Adipocyte (in vitro differentiated cells): ENCODE data around the gene CATSPERE.
"Not testable (repeated sequence)": the region's sequence is repeated elsewhere in the genome, so short reads cannot be mapped to it uniquely, and the experiment has no call there.

Experiments
- DNase-seq: peaks from one replicate; pipeline ENCODE4 v3.0.0-alpha.2; 2015; ENCODE audit warnings: low read depth
- H3K27me3 ChIP-seq: replicated peaks from 2 replicates; pipeline ENCODE4 v1.7.0; 2013; ENCODE audit warnings: mild to moderate bottlenecking, low read length, moderate library complexity; ENCODE audit not compliant: control insufficient read depth, insufficient read depth
- H3K36me3 ChIP-seq: 2 replicates; pipeline ENCODE4 v1.7.0; 2013; ENCODE audit warnings: low read length, mild to moderate bottlenecking, moderate library complexity; ENCODE audit not compliant: control insufficient read depth, insufficient read depth, severe bottlenecking
- H3K4me1 ChIP-seq: 2 replicates; pipeline ENCODE4 v1.7.0; 2013; ENCODE audit warnings: mild to moderate bottlenecking, low read length, moderate library complexity; ENCODE audit not compliant: control insufficient read depth, insufficient read depth
- H3K4me3 ChIP-seq: 2 replicates; pipeline ENCODE4 v1.7.0; 2013; ENCODE audit warnings: mild to moderate bottlenecking, low read length, moderate library complexity
- H3K9ac ChIP-seq: 2 replicates; pipeline ENCODE4 v1.7.0; 2013; ENCODE audit warnings: mild to moderate bottlenecking, low read length, moderate library complexity
- H3K9me3 ChIP-seq: 2 replicates; pipeline ENCODE4 v1.7.0; 2013; ENCODE audit warnings: mild to moderate bottlenecking, low read length, moderate library complexity; ENCODE audit not compliant: control insufficient read depth

Gene CATSPERE

DNA sequence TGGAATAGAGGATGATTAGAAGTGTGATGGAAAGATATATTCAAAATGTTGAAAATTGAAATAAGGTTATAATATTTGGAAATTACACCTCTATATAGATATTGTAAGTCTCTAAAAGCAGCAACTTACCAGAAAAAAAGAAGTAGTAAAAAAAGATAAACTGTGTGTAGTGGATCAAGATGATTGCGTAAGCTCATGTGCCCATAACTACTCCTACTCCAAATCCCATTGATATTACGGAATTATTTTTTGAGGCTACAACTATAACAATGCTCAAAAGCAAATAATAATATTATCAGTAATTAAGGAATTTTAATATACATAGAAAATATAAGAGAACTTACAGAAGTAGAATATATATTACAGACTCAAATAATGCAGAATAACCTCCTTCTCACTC lies 33.6 kb downstream of the CATSPERE start:
- DNase-seq: no peak
- no peaks in the 10 kb centered on the region for H3K4me1 ChIP-seq
- H3K36me3 ChIP-seq: no peaks in the 10 kb centered on the region
- H3K9ac ChIP-seq: no peak overlapping the region
- no peaks in the 10 kb centered on the region for H3K9me3 ChIP-seq
- no peaks in the 10 kb centered on the region for H3K27me3 ChIP-seq
- no peak overlapping the region for H3K4me3 ChIP-seq

DNA sequence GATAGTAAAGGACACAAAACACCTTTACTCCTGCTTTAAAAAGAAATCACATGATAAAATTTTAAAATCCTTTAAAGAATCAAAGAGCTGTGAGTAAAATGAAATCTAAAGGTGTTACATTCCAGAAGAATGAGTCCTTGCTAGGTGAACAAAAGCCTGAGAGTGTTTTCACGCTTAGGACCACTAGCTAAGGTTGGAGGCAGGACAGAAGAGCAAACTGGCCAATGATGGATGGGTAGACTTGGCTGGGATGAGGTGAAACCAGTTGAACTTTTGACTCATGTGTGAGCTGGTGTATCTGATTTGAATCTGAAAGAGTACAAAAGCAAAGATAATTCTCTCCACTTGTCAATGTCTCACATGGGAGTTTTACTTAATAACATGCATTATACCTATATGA lies 35.1 kb downstream of the CATSPERE start:
- no peak overlapping the region for H3K9ac ChIP-seq
- H3K9me3 ChIP-seq: no peaks in the 10 kb centered on the region
- no peaks in the 10 kb centered on the region for H3K36me3 ChIP-seq
- H3K4me3 ChIP-seq: no peak overlapping the region
- no peaks in the 10 kb centered on the region for H3K4me1 ChIP-seq
- no peak for DNase-seq
- H3K27me3 ChIP-seq: no peaks in the 10 kb centered on the region

DNA sequence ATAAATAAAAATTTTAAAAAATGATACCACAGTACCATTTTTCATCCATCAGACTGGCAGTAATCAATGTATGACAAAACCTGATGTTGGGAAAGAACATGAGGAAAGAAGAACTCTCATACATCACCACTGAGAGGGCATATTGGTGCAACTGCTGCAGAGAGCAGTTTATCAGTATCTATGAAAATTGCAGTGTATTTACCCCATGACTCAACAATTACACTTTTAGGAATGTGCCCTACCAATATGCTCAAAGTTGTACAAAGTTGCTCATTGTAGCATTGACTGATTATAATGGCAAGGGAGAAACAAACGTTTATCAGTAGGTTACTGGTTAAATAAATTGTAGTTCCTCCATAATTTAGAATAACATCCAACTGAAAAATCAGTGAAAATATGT lies 36.7 kb downstream of the CATSPERE start:
- no peaks in the 10 kb centered on the region for H3K36me3 ChIP-seq
- no peak overlapping the region for H3K9ac ChIP-seq
- no peak for DNase-seq
- no peaks in the 10 kb centered on the region for H3K4me1 ChIP-seq
- H3K27me3 ChIP-seq: no peaks in the 10 kb centered on the region
- H3K9me3 ChIP-seq: no peaks in the 10 kb centered on the region
- no peak overlapping the region for H3K4me3 ChIP-seq

DNA sequence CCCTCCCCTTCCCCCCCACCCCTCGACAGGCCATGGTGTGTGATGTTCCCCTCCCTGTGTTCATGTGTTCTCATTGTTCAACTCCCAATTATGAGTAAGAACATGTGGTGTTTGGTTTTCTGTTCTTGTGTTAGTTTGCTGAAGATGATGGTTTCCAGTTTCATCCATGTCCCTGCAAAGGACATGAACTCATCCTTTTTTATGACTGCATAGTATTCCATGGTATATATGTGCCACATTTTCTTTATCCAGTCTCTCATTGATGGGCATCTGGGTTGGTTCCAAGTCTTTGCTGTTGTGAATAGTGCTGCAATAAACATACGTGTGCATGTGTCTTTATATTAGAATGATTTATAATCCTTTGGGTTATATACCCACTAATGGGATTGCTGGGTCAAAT lies 38.4 kb downstream of the CATSPERE start:
- not testable (repeated sequence) for H3K27me3 ChIP-seq, H3K9ac ChIP-seq, H3K36me3 ChIP-seq, H3K4me3 ChIP-seq, H3K9me3 ChIP-seq, DNase-seq, H3K4me1 ChIP-seq

DNA sequence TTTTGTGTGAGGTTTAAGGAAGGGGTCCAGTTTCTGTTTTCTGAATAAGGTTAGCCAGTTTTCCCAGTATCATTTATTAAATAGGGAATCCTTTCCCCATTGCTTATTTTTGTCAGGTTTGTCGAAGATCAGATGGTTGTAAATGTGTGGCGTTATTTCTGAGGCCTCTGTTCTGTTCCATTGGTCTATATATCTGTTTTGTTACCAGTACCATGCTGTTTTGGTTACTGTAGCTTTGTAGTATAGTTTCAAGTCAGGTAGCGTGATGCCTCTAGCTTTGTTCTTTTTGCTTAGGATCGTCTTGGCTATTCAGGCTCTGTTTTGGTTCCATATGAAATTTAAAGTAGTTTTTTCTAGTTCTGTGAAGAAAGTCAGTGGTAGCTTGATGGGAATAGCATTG lies 39.4 kb downstream of the CATSPERE start:
- not testable (repeated sequence) for H3K9me3 ChIP-seq, H3K4me1 ChIP-seq, H3K9ac ChIP-seq, H3K27me3 ChIP-seq, H3K36me3 ChIP-seq, DNase-seq, H3K4me3 ChIP-seq

DNA sequence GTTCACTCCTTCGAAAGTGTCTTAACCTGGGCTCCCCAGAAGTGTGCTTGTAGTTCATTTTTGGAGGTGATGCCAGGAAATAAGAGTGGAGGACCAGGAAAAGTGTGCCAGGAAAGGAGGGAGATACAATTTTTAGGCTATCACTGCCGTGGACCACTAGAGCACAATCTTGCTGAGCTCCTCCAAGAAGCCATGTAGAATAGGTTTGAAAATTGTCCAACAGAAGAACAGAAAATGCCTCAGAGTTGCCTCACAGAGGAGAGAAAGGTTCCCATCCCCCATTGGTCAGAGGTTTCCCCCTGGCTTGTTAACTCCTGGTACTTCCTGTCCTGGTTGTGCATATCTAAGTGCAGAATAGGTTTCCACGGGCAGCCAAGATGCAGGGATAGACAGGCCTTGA lies 41.6 kb downstream of the CATSPERE start:
- Histone ChIP-seq H3K4me3 (no peak overlapping the region), H3K9me3 (peaks cover 4% of the 10 kb centered on the region), H3K9ac (no peak overlapping the region), H3K36me3 (peaks cover 9% of the 10 kb centered on the region), H3K27me3 (no peaks in the 10 kb centered on the region), H3K4me1 (no peaks in the 10 kb centered on the region)
- DNase-seq: no peak

DNA sequence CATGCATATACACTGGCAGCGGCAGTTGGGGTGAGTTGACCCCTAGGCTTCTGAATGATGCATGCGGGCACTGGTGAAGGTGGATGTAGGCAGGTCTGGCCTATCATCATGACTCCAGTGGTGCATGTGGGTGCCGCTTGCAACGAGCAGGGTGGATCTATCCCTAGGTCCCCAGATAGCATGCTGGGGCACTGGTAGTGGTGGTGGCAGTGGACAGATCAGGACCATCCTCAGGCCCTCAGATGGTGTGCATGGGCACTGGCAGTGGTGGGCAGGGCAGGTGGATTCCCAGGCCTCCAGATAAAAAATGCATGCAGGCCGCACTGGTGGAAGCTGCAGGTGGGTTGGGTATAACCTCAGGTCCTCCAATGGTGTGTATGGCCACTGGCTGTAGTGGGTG lies 52.4 kb downstream of the CATSPERE start:
- no peaks in the 10 kb centered on the region for H3K9me3 ChIP-seq
- no peak for DNase-seq
- H3K27me3 ChIP-seq: no peaks in the 10 kb centered on the region
- no peaks in the 10 kb centered on the region for H3K36me3 ChIP-seq
- no peak overlapping the region for H3K4me3 ChIP-seq
- peaks cover 2% of the 10 kb centered on the region for H3K4me1 ChIP-seq
- H3K9ac ChIP-seq: no peak overlapping the region

DNA sequence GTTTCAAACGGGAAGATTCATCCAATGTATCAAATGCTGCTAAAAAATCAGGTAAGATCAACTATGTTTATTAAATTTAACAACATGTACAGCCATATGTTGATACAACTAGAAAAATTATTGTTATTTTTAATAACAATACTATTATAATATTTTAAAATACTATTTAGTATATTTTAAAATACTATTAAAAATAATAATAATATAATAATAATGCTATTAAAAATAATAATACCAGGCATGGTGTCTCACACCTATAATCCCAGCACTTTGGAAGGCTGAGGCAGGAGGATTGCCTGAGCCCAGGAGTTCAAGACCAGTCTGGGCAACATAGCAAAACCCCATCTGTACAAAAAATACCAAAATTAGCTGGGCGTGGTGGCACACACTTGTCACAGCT lies 54.6 kb downstream of the CATSPERE start:
- Histone ChIP-seq H3K9me3 (no peaks in the 10 kb centered on the region), H3K36me3 (peaks cover 7% of the 10 kb centered on the region), H3K4me1 (peaks cover 2% of the 10 kb centered on the region), H3K4me3 (no peak overlapping the region), H3K9ac (no peak overlapping the region), H3K27me3 (no peaks in the 10 kb centered on the region)
- DNase-seq: no peak

DNA sequence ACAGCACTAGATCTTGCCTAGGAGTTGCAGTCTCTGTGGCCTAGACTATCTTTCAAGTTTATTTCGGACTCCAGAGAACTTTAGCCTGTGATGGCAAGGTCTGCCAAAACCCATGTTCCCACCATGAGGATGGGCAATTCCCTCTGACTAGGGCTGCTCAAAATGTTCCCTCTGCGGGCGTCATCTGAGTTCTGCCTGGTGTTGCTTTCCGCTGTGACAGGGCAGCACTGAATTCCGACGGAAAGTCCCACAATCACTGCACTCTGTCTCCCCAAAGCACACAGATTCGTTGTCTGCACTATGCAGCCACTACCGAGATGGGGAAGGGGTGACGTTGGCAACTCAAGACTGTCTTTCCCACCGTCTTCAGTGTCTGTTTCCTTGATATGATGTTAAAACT lies 75.2 kb downstream of the CATSPERE start:
- Histone ChIP-seq H3K27me3 (no peaks in the 10 kb centered on the region), H3K9me3 (no peaks in the 10 kb centered on the region), H3K4me3 (no peak overlapping the region)

DNA sequence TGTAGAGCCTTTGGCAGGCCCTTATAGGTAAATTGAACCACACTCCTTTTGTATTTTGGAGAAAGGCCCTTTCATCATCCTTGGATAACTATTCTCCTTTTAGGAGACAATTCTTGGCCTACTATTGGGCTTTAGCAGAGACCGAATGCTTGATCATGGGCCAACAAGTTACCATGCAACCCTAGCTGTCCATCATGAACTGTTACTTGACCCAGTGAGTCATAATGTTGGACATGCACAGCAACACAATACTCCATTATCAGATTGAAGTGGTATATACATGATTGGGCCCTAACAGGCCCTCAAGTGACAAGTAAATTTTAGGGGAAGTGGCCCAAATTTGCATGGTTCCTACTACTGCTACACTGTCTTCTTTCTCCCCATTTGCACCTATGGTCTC lies 84.4 kb downstream of the CATSPERE start:
- no peak overlapping the region for H3K9ac ChIP-seq
- peaks cover 20% of the 10 kb centered on the region for H3K9me3 ChIP-seq
- H3K4me3 ChIP-seq: no peak overlapping the region
- no peaks in the 10 kb centered on the region for H3K36me3 ChIP-seq
- no peaks in the 10 kb centered on the region for H3K27me3 ChIP-seq
- DNase-seq: no peak
- H3K4me1 ChIP-seq: no peaks in the 10 kb centered on the region

More for the DNA sequence above, 75.2 kb downstream of the CATSPERE start:
- H3K4me1 ChIP-seq: no peaks in the 10 kb centered on the region
- H3K36me3 ChIP-seq: peaks cover 4% of the 10 kb centered on the region
- DNase-seq: no peak
- H3K9ac ChIP-seq: no peak overlapping the region

DNA sequence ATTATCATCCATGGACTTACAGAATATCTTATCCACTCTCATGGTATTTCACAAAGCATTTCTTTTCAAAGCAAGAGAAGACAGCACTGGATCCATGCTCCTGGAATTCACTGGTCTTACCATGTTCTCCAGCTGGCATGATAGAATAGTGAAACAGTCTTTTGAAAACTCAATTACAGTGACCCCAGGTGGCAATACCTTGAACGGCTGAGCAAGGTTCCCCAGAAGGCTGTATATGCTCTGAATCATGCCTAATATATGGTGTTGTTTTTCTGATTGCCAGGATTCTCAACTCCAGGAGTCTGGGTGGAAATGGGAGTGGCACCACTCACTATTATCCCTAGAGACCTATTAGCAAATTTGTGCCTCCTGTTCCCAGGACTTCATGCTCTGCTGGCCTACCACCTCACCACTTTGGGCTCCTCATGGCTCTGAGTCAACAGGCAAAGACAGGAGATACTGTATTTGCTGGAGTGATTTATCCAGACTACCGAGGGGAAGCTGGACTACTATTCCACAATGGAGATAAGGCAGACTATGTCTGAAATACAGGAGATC lies 87.6 kb downstream of the CATSPERE start:
- Histone ChIP-seq H3K9ac (no peak overlapping the region), H3K4me1 (no peaks in the 10 kb centered on the region), H3K4me3 (no peak overlapping the region), H3K27me3 (no peaks in the 10 kb centered on the region), H3K9me3 (peaks cover 20% of the 10 kb centered on the region), H3K36me3 (no peaks in the 10 kb centered on the region)
- DNase-seq: no peak

DNA sequence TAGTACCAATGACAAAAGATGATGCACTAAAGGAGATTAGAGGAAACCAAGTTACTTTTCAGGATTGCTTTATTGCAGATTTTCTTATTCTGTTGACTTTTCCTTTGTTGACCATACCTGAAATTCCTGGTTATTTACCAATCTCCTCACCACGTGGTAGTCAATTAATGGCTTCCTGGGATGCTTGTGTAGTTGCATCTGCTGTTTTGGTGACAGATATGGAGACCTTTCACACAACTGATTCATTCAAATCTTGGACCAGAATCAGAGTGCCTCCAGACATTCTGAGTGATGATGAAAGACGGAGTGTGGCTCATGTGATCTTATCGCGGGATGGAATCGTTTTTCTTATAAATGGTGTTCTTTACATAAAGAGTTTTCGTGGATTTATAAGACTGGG lies 91.3 kb downstream of the CATSPERE start:
- Histone ChIP-seq H3K4me1 (no peaks in the 10 kb centered on the region), H3K9ac (no peak overlapping the region), H3K27me3 (no peaks in the 10 kb centered on the region), H3K36me3 (no peaks in the 10 kb centered on the region), H3K4me3 (no peak overlapping the region), H3K9me3 (peaks cover 25% of the 10 kb centered on the region)
- no peak for DNase-seq
